Endothelial cell of umbilical vein (primary cell): ENCODE measurements around the gene EOGT. TPM values are rescaled to one million over a fixed set of nuclear protein-coding genes. Genes with fewer than 3 reads are reported as not detected.

Experiments used
- BruUV-seq: library from RNA; stranded (reverse); fragments of 400-500 nt; replicated peaks from 2 replicates; lab custom pipeline; 2021; lab: Mats Ljungman, UMichigan
- CTCF ChIA-PET: fragments of 300-600, 350-600 bp; sonication (Branson Sonifier 250); formaldehyde crosslinking; loops from one replicate; lab custom pipeline; 2021; ENCODE audit warnings: antibody characterized with exemption, inconsistent platforms; lab: Charles Lee
- POLR2A ChIA-PET: fragments of 300-600, 350-600 bp; sonication (Branson Sonifier 250); formaldehyde crosslinking; loops from one replicate; lab custom pipeline; 2021; ENCODE audit warnings: antibody characterized with exemption, inconsistent platforms; lab: Charles Lee
- DNase-seq: peaks from one replicate; pipeline ENCODE4 v3.0.0-alpha.2; 2011; ENCODE audit warnings: low read depth, low spot score
- FAIRE-seq: peaks from 2 replicates; lab custom pipeline; 2011; peaks lifted over from hg19 to GRCh38; lab: Jason Lieb, UNC
- H2AFZ ChIP-seq: 2 replicates; pipeline ENCODE4 v1.6.0; 2012; ENCODE audit warnings: low read depth, low read length, control low read depth, inconsistent platforms
- H3K27ac ChIP-seq: 2 replicates; pipeline ENCODE4 v1.5.1; 2011; ENCODE audit warnings: low read depth, mild to moderate bottlenecking, control low read depth, low read length, moderate library complexity; ENCODE audit not compliant: insufficient read depth
- H3K27me3 ChIP-seq, 2 experiments: 2 replicates each; pipeline versions ENCODE4 v1.6.0 to v1.6.1; 2011; ENCODE audit warnings: low read length in 2 of 2, mixed read lengths in 1 of 2; ENCODE audit not compliant: control insufficient read depth in 2 of 2, insufficient read depth in 2 of 2
- H3K36me3 ChIP-seq, 2 experiments: 2 replicates in 1 of 2; 3 replicates in 1 of 2; pipeline ENCODE4 v1.5.1; 2011; ENCODE audit warnings: low read length in 2 of 2, mild to moderate bottlenecking in 1 of 2, moderate library complexity in 1 of 2; ENCODE audit not compliant: control insufficient read depth in 2 of 2, insufficient read depth in 2 of 2; ENCODE audit errors: extremely low read depth in 1 of 2
- H3K4me1 ChIP-seq: 3 replicates; pipeline ENCODE4 v1.5.1; 2011; ENCODE audit warnings: mild to moderate bottlenecking, low read length; ENCODE audit not compliant: control insufficient read depth, insufficient read depth; ENCODE audit errors: extremely low read depth
- H3K4me2 ChIP-seq: 2 replicates; pipeline ENCODE4 v1.6.1; 2011; ENCODE audit warnings: low read length, control low read depth, mixed read lengths; ENCODE audit not compliant: insufficient read depth
- H3K4me3 ChIP-seq, 3 experiments: fragments of 200-600 bp in 1 of 3; sonication (generic), shearing (Covaris generic) in 1 of 3; replicated peaks in 1 of 3; 2 replicates each; pipeline ENCODE4 v1.5.1; 2011 to 2016; ENCODE audit warnings: control low read depth in 3 of 3, low read length in 3 of 3, mild to moderate bottlenecking in 2 of 3, inconsistent platforms in 1 of 3, low read depth in 1 of 3, moderate library complexity in 1 of 3; ENCODE audit not compliant: insufficient read depth in 1 of 3
- H3K79me2 ChIP-seq: 2 replicates; pipeline ENCODE4 v1.6.0; 2012; ENCODE audit warnings: low read length, inconsistent platforms; ENCODE audit not compliant: control insufficient read depth, insufficient read depth
- H3K9ac ChIP-seq: replicated peaks from 2 replicates; pipeline ENCODE3; 2011; ENCODE audit warnings: low read length, control low read depth; ENCODE audit not compliant: insufficient read depth; ENCODE audit errors: extremely low read depth
- H3K9me1 ChIP-seq: replicated peaks from 3 replicates; pipeline ENCODE4 v1.6.0; 2011; ENCODE audit warnings: mild to moderate bottlenecking, low read length; ENCODE audit not compliant: control insufficient read depth, insufficient read depth; ENCODE audit errors: extremely low read depth
- H3K9me3 ChIP-seq: replicated peaks from 2 replicates; pipeline ENCODE4 v1.5.1; 2012; ENCODE audit warnings: low read length, inconsistent platforms; ENCODE audit not compliant: control insufficient read depth, insufficient read depth
- H4K20me1 ChIP-seq: replicated peaks from 2 replicates; pipeline ENCODE3; 2011; ENCODE audit warnings: mild to moderate bottlenecking, low read length; ENCODE audit not compliant: control insufficient read depth, insufficient read depth; ENCODE audit errors: extremely low read depth
- EZH2 ChIP-seq: IDR thresholded peaks from 2 replicates; pipeline ENCODE4 v1.6.1; 2012; ENCODE audit warnings: borderline replicate concordance, low read depth, mild to moderate bottlenecking, moderate library complexity, low read length, inconsistent platforms; ENCODE audit not compliant: severe bottlenecking
- FOS ChIP-seq: IDR thresholded peaks from 2 replicates; pipeline ENCODE4 v1.6.1; 2011; ENCODE audit warnings: mild to moderate bottlenecking, low read length, moderate library complexity, borderline replicate concordance; ENCODE audit not compliant: insufficient read depth
- GATA2 ChIP-seq: IDR thresholded peaks from 2 replicates; pipeline ENCODE4 v1.7.0; 2011; ENCODE audit warnings: low read depth, mild to moderate bottlenecking, moderate library complexity, mixed read lengths, low read length; ENCODE audit not compliant: insufficient read length, insufficient read depth
- JUN ChIP-seq: IDR thresholded peaks from 2 replicates; pipeline ENCODE4 v1.6.1; 2011; ENCODE audit warnings: borderline replicate concordance, low read depth; ENCODE audit not compliant: insufficient read length, insufficient read depth
- POLR2A ChIP-seq: IDR thresholded peaks from 2 replicates; pipeline ENCODE4 v1.6.1; 2012; ENCODE audit warnings: low read depth, mild to moderate bottlenecking, control low read depth, low read length
- POLR2AphosphoS5 ChIP-seq: IDR thresholded peaks from 2 replicates; pipeline ENCODE4 v1.6.1; 2012; ENCODE audit warnings: low read depth, mild to moderate bottlenecking, control low read depth, low read length, moderate library complexity; ENCODE audit not compliant: insufficient read depth
- dilution Hi-C: fragments of 300-500 bp; cut with MboI; formaldehyde crosslinking; loops from one replicate; pipeline ENCODE4 v1.15.0; 2019; ENCODE audit warnings: low sequenced_read_pairs; ENCODE audit not compliant: extremely low pct_ligation_motif_present
- intact Hi-C: fragments of 100-400 bp; cut with micrococcal nuclease; formaldehyde crosslinking; loops from one replicate; pipeline ENCODE4 v1.10.0; 2022
- polyA plus RNA-seq, 4 experiments: library from polyadenylated mRNA; depleted of rRNA in 3 of 4; stranded (reverse) in 3 of 4; unstranded in 1 of 4; fragments of >200 nt; gene quantifications; 2 replicates each; pipeline versions ENCODE4 v1.2.1 to v1.2.3, GENCODE V29; 2011 to 2012; ENCODE audit warnings: missing spikeins in 1 of 4
- total RNA-seq: library from RNA; stranded (reverse); gene quantifications from 2 replicates; pipeline ENCODE4 v1.2.3, GENCODE V29; 2021
- TF ChIP-seq, protein P1 (sequence below), 2 donors: IDR thresholded peaks; 1 replicate in 1 of 2; 2 replicates in 1 of 2; pipeline ENCODE4 v1.5.1; 2011; ENCODE audit warnings: low read length in 2 of 2, mild to moderate bottlenecking in 2 of 2, moderate library complexity in 2 of 2, control low read depth in 1 of 2, inconsistent platforms in 1 of 2, low read depth in 1 of 2; ENCODE audit not compliant: insufficient read depth in 1 of 2; ENCODE audit errors: extremely low read depth in 1 of 2

EOGT gene
- total and polyA plus RNA-seq, 2 donors (not counting 3 experiments of a cell fraction or from before 2014, with no cell fraction given) = 35.6 to 99.4 TPM

GRCh38 chr3:68996356-68996995 lies 17.0 kb downstream of the EOGT start:
- Histone ChIP-seq H3K27me3 (no peaks in the 10 kb centered on the region), H3K9ac (no peak overlapping the region), H3K36me3 (peaks cover 17 to 18% of the 10 kb centered on the region in 2 experiments), H3K9me1 (no peaks in the 10 kb centered on the region), H3K4me2 (no peak overlapping the region), H3K9me3 (no peaks in the 10 kb centered on the region), H3K27ac (no peak overlapping the region), H4K20me1 (no peaks in the 10 kb centered on the region), H3K4me1 (no peaks in the 10 kb centered on the region), H3K4me3 (no peak overlapping the region), H2AFZ (no peak overlapping the region), H3K79me2 (no peaks in the 10 kb centered on the region)
- FAIRE-seq (peak; percentile 18), DNase-seq (no peak)
- dilution Hi-C loops = no loop called here
- intact Hi-C loops = no loop called here
- BruUV-seq = no TSS peak
- CTCF ChIA-PET = no interaction called here
- POLR2A ChIA-PET = no interaction called here
- TF ChIP-seq EZH2 = no peak
- no peak for TF ChIP-seq JUN
- TF ChIP-seq POLR2AphosphoS5 = no peak
- TF ChIP-seq GATA2 = no peak

GRCh38 chr3:68988740-68989139 lies 24.7 kb downstream of the EOGT start:
- H3K79me2 ChIP-seq = no peaks in the 10 kb centered on the region
- TF ChIP-seq POLR2A (no peak), EZH2 (no peak), FOS (peak; percentile 42), POLR2AphosphoS5 (no peak)
- TF ChIP-seq, protein P1, sequence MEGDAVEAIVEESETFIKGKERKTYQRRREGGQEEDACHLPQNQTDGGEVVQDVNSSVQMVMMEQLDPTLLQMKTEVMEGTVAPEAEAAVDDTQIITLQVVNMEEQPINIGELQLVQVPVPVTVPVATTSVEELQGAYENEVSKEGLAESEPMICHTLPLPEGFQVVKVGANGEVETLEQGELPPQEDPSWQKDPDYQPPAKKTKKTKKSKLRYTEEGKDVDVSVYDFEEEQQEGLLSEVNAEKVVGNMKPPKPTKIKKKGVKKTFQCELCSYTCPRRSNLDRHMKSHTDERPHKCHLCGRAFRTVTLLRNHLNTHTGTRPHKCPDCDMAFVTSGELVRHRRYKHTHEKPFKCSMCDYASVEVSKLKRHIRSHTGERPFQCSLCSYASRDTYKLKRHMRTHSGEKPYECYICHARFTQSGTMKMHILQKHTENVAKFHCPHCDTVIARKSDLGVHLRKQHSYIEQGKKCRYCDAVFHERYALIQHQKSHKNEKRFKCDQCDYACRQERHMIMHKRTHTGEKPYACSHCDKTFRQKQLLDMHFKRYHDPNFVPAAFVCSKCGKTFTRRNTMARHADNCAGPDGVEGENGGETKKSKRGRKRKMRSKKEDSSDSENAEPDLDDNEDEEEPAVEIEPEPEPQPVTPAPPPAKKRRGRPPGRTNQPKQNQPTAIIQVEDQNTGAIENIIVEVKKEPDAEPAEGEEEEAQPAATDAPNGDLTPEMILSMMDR (IDR thresholded peaks at IDR 0.05; ENCODE audit: extremely low read depth in 1 of 2, insufficient read depth in 1 of 2, low read depth in 1 of 2, low read length in 2 of 2) = no peak
- no peak overlapping the region for H3K9ac ChIP-seq
- H4K20me1 ChIP-seq = no peaks in the 10 kb centered on the region
- DNase-seq (peak; percentile 22), FAIRE-seq (peak; percentile 47)
- no peak overlapping the region for H2AFZ ChIP-seq
- no peaks in the 10 kb centered on the region for H3K27me3 ChIP-seq
- BruUV-seq = no TSS peak
- no peaks in the 10 kb centered on the region for H3K9me3 ChIP-seq
- no peak overlapping the region for H3K27ac ChIP-seq
- CTCF ChIA-PET = no interaction called here
- no peaks in the 10 kb centered on the region for H3K9me1 ChIP-seq
- no peak overlapping the region for H3K4me3 ChIP-seq
- POLR2A ChIA-PET = no interaction called here
- H3K4me1 ChIP-seq = no peaks in the 10 kb centered on the region
- intact Hi-C loops (no loop called here), dilution Hi-C loops (no loop called here)
- no peak overlapping the region for H3K4me2 ChIP-seq
- H3K36me3 ChIP-seq = peaks cover 27 to 30% of the 10 kb centered on the region in 2 experiments
